SU-DHL-6 (cell line): ENCODE results near the gene CDH3.

Experiments used
- H2AFZ ChIP-seq: fragments of 200-600 bp; sonication (generic); 2 replicates; pipeline ENCODE4 v1.6.1; 2014; ENCODE audit warnings: low read depth, mild to moderate bottlenecking, moderate library complexity, mixed read lengths, antibody characterized with exemption, low read length; ENCODE audit not compliant: severe bottlenecking
- H3F3A ChIP-seq: fragments of 200-600 bp; shearing (Covaris generic); 2 replicates; pipeline ENCODE4 v1.6.0; 2016; ENCODE audit warnings: antibody characterized with exemption, mild to moderate bottlenecking; ENCODE audit not compliant: insufficient read depth
- H3K27ac ChIP-seq: fragments of 200-600 bp; sonication (generic); 2 replicates; pipeline ENCODE4 v1.5.1; 2016; ENCODE audit warnings: low read depth, mild to moderate bottlenecking, low read length, moderate library complexity, mixed read lengths
- H3K27me3 ChIP-seq: fragments of 200-600 bp; sonication (generic), shearing (Covaris generic); 2 replicates; pipeline ENCODE4 v1.6.0; 2014; ENCODE audit warnings: mild to moderate bottlenecking, low read length
- H3K36me3 ChIP-seq: fragments of 200-600 bp; sonication (generic); 2 replicates; pipeline ENCODE4 v1.6.1; 2014; ENCODE audit warnings: mild to moderate bottlenecking, low read length, mixed read lengths
- H3K4me2 ChIP-seq: fragments of 300-600, 200-600 bp; shearing (Covaris generic), sonication (generic); 2 replicates; pipeline ENCODE4 v1.6.0; 2014; ENCODE audit warnings: low read length, low read depth, mild to moderate bottlenecking; ENCODE audit not compliant: poor library complexity, severe bottlenecking
- H3K4me3 ChIP-seq: fragments of 200-600 bp; sonication (generic); 2 replicates; pipeline ENCODE4 v1.5.1; 2014; ENCODE audit warnings: antibody characterized with exemption, low read length, mild to moderate bottlenecking, mixed read lengths; ENCODE audit not compliant: insufficient read depth, poor library complexity, severe bottlenecking
- H3K79me2 ChIP-seq: fragments of 200-600 bp; sonication (generic); 2 replicates; pipeline ENCODE4 v1.6.1; 2014; ENCODE audit warnings: mild to moderate bottlenecking, low read length, moderate library complexity; ENCODE audit not compliant: insufficient read depth
- H3K9ac ChIP-seq: fragments of 200-600 bp; sonication (generic); 2 replicates; pipeline ENCODE4 v1.7.0; 2014; ENCODE audit warnings: mild to moderate bottlenecking, low read length
- H3K9me2 ChIP-seq: fragments of 200-600 bp; sonication (generic); replicated peaks from 2 replicates; pipeline ENCODE4 v1.6.1; 2014; ENCODE audit warnings: low read length; ENCODE audit not compliant: insufficient read depth
- H3K9me3 ChIP-seq: fragments of 200-600 bp; sonication (generic); 2 replicates; pipeline ENCODE4 v1.6.1; 2014; ENCODE audit warnings: low read length, mixed read lengths; ENCODE audit not compliant: insufficient read depth
- H4K20me1 ChIP-seq: fragments of 200-600 bp; sonication (generic); 2 replicates; pipeline ENCODE4 v1.6.1; 2014; ENCODE audit warnings: low read depth, mild to moderate bottlenecking, antibody characterized with exemption, low read length, moderate library complexity, mixed read lengths
- EZH2phosphoT487 ChIP-seq: fragments of 200-600 bp; sonication (generic), shearing (Covaris generic); conservative IDR thresholded peaks from 2 replicates; pipeline ENCODE4 v1.6.1; 2018; ENCODE audit warnings: mild to moderate bottlenecking, antibody characterized with exemption, low read length, moderate library complexity, mixed read lengths
- TF ChIP-seq, protein P1 (sequence below): fragments of 200-600 bp; sonication (generic); IDR thresholded peaks from one replicate; pipeline ENCODE4 v1.5.1; 2017; ENCODE audit warnings: antibody characterized with exemption, mild to moderate bottlenecking, low read length, moderate library complexity; ENCODE audit not compliant: insufficient read depth, poor library complexity, severe bottlenecking

Gene CDH3

DNA sequence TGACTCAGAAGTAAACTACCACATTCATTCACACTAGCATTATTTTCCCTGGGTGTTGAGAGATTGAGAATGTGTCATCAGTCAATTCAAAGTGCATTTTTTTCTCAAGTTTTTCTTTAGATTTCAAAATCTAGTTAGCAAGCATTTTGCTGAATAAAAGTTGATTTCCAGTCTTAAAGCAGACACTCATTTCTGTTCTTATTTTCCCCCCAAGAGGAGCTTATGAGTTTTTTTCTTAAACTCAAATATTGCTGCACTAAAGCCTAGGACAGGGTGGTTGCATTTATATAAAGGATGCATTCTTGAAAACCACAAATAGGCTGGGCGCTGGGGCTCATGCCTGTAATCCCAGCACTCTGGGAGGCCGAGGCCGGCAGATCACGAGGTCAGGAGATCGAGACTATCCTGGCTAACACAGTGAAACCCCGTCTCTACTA lies 15.3 kb downstream of the CDH3 start:
- H3K4me3 ChIP-seq = no peak overlapping the region
- no peaks in the 10 kb centered on the region for H3F3A ChIP-seq
- H4K20me1 ChIP-seq = no peaks in the 10 kb centered on the region
- H3K9ac ChIP-seq = no peak overlapping the region
- no peak overlapping the region for H2AFZ ChIP-seq
- H3K27ac ChIP-seq = no peak overlapping the region
- no peak overlapping the region for H3K4me2 ChIP-seq
- no peaks in the 10 kb centered on the region for H3K9me2 ChIP-seq
- H3K9me3 ChIP-seq = no peaks in the 10 kb centered on the region
- no peaks in the 10 kb centered on the region for H3K36me3 ChIP-seq
- no peaks in the 10 kb centered on the region for H3K27me3 ChIP-seq
- H3K79me2 ChIP-seq = no peaks in the 10 kb centered on the region
- TF ChIP-seq, protein P1, sequence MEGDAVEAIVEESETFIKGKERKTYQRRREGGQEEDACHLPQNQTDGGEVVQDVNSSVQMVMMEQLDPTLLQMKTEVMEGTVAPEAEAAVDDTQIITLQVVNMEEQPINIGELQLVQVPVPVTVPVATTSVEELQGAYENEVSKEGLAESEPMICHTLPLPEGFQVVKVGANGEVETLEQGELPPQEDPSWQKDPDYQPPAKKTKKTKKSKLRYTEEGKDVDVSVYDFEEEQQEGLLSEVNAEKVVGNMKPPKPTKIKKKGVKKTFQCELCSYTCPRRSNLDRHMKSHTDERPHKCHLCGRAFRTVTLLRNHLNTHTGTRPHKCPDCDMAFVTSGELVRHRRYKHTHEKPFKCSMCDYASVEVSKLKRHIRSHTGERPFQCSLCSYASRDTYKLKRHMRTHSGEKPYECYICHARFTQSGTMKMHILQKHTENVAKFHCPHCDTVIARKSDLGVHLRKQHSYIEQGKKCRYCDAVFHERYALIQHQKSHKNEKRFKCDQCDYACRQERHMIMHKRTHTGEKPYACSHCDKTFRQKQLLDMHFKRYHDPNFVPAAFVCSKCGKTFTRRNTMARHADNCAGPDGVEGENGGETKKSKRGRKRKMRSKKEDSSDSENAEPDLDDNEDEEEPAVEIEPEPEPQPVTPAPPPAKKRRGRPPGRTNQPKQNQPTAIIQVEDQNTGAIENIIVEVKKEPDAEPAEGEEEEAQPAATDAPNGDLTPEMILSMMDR = no peak
- TF ChIP-seq EZH2phosphoT487 = no peak

DNA sequence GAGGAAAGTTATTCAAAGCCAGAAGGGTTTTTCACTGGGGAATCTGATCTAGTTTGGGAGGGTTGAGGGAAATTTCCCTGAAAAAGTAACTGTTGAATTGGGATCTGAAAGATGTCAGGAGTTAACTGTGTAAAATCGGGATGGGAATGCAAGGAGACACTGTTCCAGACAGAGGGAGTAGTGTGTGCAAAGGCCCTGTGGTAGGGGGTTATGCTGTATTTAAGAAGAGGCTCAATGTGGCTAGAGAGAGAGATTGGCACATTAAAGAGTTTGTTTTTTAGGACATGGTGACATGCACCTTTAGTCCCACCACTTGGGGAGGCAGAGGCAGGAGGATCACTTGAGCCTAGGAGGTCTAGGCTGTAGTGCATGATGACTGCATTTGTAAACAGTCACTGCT lies 16.9 kb downstream of the CDH3 start:
- H3K4me3 ChIP-seq = no peak overlapping the region
- H3K36me3 ChIP-seq = no peaks in the 10 kb centered on the region
- TF ChIP-seq EZH2phosphoT487 = no peak
- TF ChIP-seq, protein P1 = no peak
- no peak overlapping the region for H3K27ac ChIP-seq
- H3K9me3 ChIP-seq = no peaks in the 10 kb centered on the region
- no peaks in the 10 kb centered on the region for H3K79me2 ChIP-seq
- no peak overlapping the region for H3K4me2 ChIP-seq
- H3K27me3 ChIP-seq = no peaks in the 10 kb centered on the region
- H3K9ac ChIP-seq = no peak overlapping the region
- H2AFZ ChIP-seq = no peak overlapping the region
- H4K20me1 ChIP-seq = no peaks in the 10 kb centered on the region
- no peaks in the 10 kb centered on the region for H3K9me2 ChIP-seq
- H3F3A ChIP-seq = no peaks in the 10 kb centered on the region

DNA sequence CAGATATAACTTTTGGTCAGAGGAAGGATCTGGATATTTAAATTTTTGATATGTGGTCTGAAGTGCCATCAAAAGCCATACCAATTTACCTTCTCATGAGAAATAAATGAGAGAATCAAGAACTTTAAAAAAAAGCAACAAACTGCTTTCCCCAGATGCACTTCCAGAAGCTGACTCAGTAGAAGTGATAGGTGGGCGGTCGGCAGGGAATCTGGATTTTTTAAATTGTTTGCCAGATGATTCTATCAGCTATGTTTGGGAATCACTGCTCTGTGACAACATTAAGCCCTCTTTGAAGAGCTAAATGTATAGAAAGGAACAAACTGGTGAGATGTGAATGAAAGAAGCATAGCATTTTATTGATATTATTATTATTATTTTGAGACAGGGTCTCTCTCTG lies 19.2 kb downstream of the CDH3 start:
- no peaks in the 10 kb centered on the region for H3F3A ChIP-seq
- H3K79me2 ChIP-seq = no peaks in the 10 kb centered on the region
- H3K4me2 ChIP-seq = no peak overlapping the region

More for the DNA sequence above, 19.2 kb downstream of the CDH3 start:
- H3K27me3 ChIP-seq = no peaks in the 10 kb centered on the region
- TF ChIP-seq, protein P1 = no peak
- TF ChIP-seq EZH2phosphoT487 = no peak
- H3K9me3 ChIP-seq = no peaks in the 10 kb centered on the region
- no peaks in the 10 kb centered on the region for H4K20me1 ChIP-seq
- no peak overlapping the region for H2AFZ ChIP-seq
- H3K9me2 ChIP-seq = no peaks in the 10 kb centered on the region
- no peaks in the 10 kb centered on the region for H3K36me3 ChIP-seq
- H3K27ac ChIP-seq = no peak overlapping the region
- H3K4me3 ChIP-seq = no peak overlapping the region
- H3K9ac ChIP-seq = no peak overlapping the region
